ENCODE results near the gene PARD3.

DNA sequence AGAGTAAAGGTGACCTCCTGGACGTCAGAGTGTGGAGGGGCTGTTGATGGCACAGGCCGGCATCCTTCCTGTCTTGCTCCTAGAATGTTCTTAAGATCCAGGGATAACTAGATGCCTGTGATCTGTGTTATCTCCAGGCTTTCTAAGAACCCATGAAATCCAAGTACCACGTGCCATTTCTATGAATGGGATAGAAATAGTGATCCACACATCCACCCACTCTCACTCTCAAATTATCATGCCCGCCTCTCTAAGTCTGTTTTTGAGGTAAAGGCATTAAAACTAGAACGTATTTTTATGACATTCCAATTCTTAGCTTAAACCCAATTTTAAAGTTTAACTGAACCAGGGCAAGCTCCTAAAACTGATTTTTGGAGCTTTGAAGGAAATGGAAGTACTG, 622.5 kb downstream of the PARD3 start:
- TF ChIP-seq POLR2A (IDR thresholded peaks at IDR 0.05) (no peak), EP300 (IDR thresholded peaks at IDR 0.05) (no peak)
- TF ChIP-seq, protein P1, sequence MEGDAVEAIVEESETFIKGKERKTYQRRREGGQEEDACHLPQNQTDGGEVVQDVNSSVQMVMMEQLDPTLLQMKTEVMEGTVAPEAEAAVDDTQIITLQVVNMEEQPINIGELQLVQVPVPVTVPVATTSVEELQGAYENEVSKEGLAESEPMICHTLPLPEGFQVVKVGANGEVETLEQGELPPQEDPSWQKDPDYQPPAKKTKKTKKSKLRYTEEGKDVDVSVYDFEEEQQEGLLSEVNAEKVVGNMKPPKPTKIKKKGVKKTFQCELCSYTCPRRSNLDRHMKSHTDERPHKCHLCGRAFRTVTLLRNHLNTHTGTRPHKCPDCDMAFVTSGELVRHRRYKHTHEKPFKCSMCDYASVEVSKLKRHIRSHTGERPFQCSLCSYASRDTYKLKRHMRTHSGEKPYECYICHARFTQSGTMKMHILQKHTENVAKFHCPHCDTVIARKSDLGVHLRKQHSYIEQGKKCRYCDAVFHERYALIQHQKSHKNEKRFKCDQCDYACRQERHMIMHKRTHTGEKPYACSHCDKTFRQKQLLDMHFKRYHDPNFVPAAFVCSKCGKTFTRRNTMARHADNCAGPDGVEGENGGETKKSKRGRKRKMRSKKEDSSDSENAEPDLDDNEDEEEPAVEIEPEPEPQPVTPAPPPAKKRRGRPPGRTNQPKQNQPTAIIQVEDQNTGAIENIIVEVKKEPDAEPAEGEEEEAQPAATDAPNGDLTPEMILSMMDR (IDR thresholded peaks at IDR 0.05), result no peak
